Astrocyte (in vitro differentiated cells and primary cell): ENCODE measurements around the gene HNRNPK. TPM values are rescaled to one million over a fixed set of nuclear protein-coding genes. Genes with fewer than 3 reads are reported as not detected.

Experiments
- DNase-seq: peaks from one replicate; pipeline ENCODE4 v3.0.0-alpha.2; 2010; ENCODE audit warnings: low read depth
- FAIRE-seq: peaks from 2 replicates; lab custom pipeline; 2011; peaks lifted over from hg19 to GRCh38; lab: Jason Lieb, UNC
- H2AFZ ChIP-seq: 2 replicates; pipeline ENCODE4 v1.6.0; 2012; ENCODE audit warnings: low read depth, low read length, inconsistent platforms
- H3K27ac ChIP-seq: 2 replicates; pipeline ENCODE4 v1.5.1; 2011; ENCODE audit warnings: low read depth, low read length, inconsistent platforms
- H3K27me3 ChIP-seq: 2 replicates; pipeline ENCODE4 v1.6.0; 2011; ENCODE audit warnings: low read length, inconsistent platforms; ENCODE audit not compliant: insufficient read depth
- H3K36me3 ChIP-seq: 2 replicates; pipeline ENCODE4 v1.5.1; 2011; ENCODE audit warnings: low read length, inconsistent platforms; ENCODE audit not compliant: insufficient read depth
- H3K4me1 ChIP-seq: 2 replicates; pipeline ENCODE4 v1.5.1; 2011; ENCODE audit warnings: low read length, inconsistent platforms; ENCODE audit not compliant: insufficient read depth
- H3K4me2 ChIP-seq: 2 replicates; pipeline ENCODE4 v1.6.0; 2012; ENCODE audit warnings: low read length, inconsistent platforms
- H3K4me3 ChIP-seq: 2 replicates; pipeline ENCODE4 v1.5.1; 2011; ENCODE audit warnings: low read depth, mild to moderate bottlenecking, low read length, inconsistent platforms; ENCODE audit not compliant: insufficient read depth
- H3K79me2 ChIP-seq: 2 replicates; pipeline ENCODE4 v1.6.0; 2012; ENCODE audit warnings: mild to moderate bottlenecking, low read length, inconsistent platforms; ENCODE audit not compliant: insufficient read depth
- H3K9ac ChIP-seq: 2 replicates; pipeline ENCODE4 v1.6.0; 2012; ENCODE audit warnings: mild to moderate bottlenecking, low read length, inconsistent platforms
- H3K9me3 ChIP-seq: 2 replicates; pipeline ENCODE4 v1.5.1; 2012; ENCODE audit warnings: low read depth, mild to moderate bottlenecking, low read length, inconsistent platforms; ENCODE audit not compliant: insufficient read depth
- H4K20me1 ChIP-seq: 2 replicates; pipeline ENCODE4 v1.6.0; 2012; ENCODE audit warnings: low read length, inconsistent platforms; ENCODE audit not compliant: insufficient read depth
- H3K27ac Mint-ChIP-seq: one replicate; pipeline ENCODE4 v1.8.0; 2021; ENCODE audit warnings: mild to moderate bottlenecking, mixed read lengths; ENCODE audit not compliant: unreplicated experiment
- H3K27me3 Mint-ChIP-seq: one replicate; pipeline ENCODE4 v1.8.0; 2021; ENCODE audit warnings: low read depth, mixed read lengths; ENCODE audit not compliant: unreplicated experiment
- H3K36me3 Mint-ChIP-seq: one replicate; pipeline ENCODE4 v1.8.0; 2021; ENCODE audit warnings: low read depth, mixed read lengths; ENCODE audit not compliant: unreplicated experiment
- H3K4me1 Mint-ChIP-seq: one replicate; pipeline ENCODE4 v1.8.0; 2021; ENCODE audit warnings: low read depth, mixed read lengths; ENCODE audit not compliant: unreplicated experiment
- H3K4me3 Mint-ChIP-seq: one replicate; pipeline ENCODE4 v1.8.0; 2021; ENCODE audit warnings: mild to moderate bottlenecking, moderate library complexity, mixed read lengths; ENCODE audit not compliant: unreplicated experiment
- H3K9me3 Mint-ChIP-seq: one replicate; pipeline ENCODE4 v1.8.0; 2021; ENCODE audit warnings: mild to moderate bottlenecking, mixed read lengths; ENCODE audit not compliant: unreplicated experiment
- CTCF ChIP-seq: IDR thresholded peaks from 2 replicates; pipeline ENCODE4 v1.5.1; 2011; ENCODE audit warnings: low read depth, mild to moderate bottlenecking, inconsistent platforms, low read length, moderate library complexity; ENCODE audit not compliant: insufficient read depth
- EZH2 ChIP-seq: IDR thresholded peaks from 2 replicates; pipeline ENCODE4 v1.6.1; 2012; ENCODE audit warnings: mild to moderate bottlenecking, low read length, inconsistent platforms; ENCODE audit not compliant: insufficient read depth
- total RNA-seq: library from RNA; stranded (reverse); gene quantifications from 2 replicates; pipeline ENCODE4 v1.2.1, GENCODE V29; 2021

HNRNPK gene
- total RNA-seq, 1 donor from 2014 or later: 511 TPM

GRCh38 chr9:83932011-83932410 lies 48.0 kb downstream of the HNRNPK start:
- Histone ChIP-seq H3K27me3 (no peaks in the 10 kb centered on the region), H3K79me2 (no peaks in the 10 kb centered on the region), H2AFZ (no peak overlapping the region), H3K4me3 (no peak overlapping the region), H3K4me2 (no peak overlapping the region), H4K20me1 (no peaks in the 10 kb centered on the region), H3K9me3 (no peaks in the 10 kb centered on the region), H3K9ac (no peak overlapping the region), H3K4me1 (peaks cover 16% of the 10 kb centered on the region), H3K27ac (no peak overlapping the region), H3K36me3 (no peaks in the 10 kb centered on the region)
- Mint-ChIP-seq H3K4me3 (no peak overlapping the region), H3K27me3 (no peaks in the 10 kb centered on the region), H3K36me3 (no peaks in the 10 kb centered on the region), H3K27ac (no peak overlapping the region), H3K9me3 (no peaks in the 10 kb centered on the region), H3K4me1 (peaks cover 20% of the 10 kb centered on the region)
- DNase-seq (no peak), FAIRE-seq (no peak)
- TF ChIP-seq CTCF (no peak), EZH2 (no peak)

GRCh38 chr9:83930881-83931280 lies 49.1 kb downstream of the HNRNPK start:
- Histone ChIP-seq H3K4me3 (no peak overlapping the region), H3K4me1 (peaks cover 15% of the 10 kb centered on the region), H3K27me3 (no peaks in the 10 kb centered on the region), H3K36me3 (no peaks in the 10 kb centered on the region), H3K9me3 (no peaks in the 10 kb centered on the region), H3K4me2 (no peak overlapping the region), H4K20me1 (no peaks in the 10 kb centered on the region), H3K9ac (no peak overlapping the region), H3K27ac (no peak overlapping the region), H3K79me2 (no peaks in the 10 kb centered on the region), H2AFZ (no peak overlapping the region)
- no peak for FAIRE-seq
- no peak for DNase-seq
- no peaks in the 10 kb centered on the region for H3K36me3 Mint-ChIP-seq
- no peaks in the 10 kb centered on the region for H3K9me3 Mint-ChIP-seq
- peaks cover 20% of the 10 kb centered on the region for H3K4me1 Mint-ChIP-seq
- TF ChIP-seq CTCF: no peak
- no peak for TF ChIP-seq EZH2
- H3K27ac Mint-ChIP-seq: no peak overlapping the region
- H3K4me3 Mint-ChIP-seq: no peak overlapping the region
- no peaks in the 10 kb centered on the region for H3K27me3 Mint-ChIP-seq

- TF ChIP-seq EZH2 (no peak), CTCF (no peak)
- Histone ChIP-seq H3K27me3 (no peaks in the 10 kb centered on the region), H2AFZ (no peak overlapping the region), H3K79me2 (no peaks in the 10 kb centered on the region), H3K4me2 (no peak overlapping the region), H3K27ac (no peak overlapping the region), H3K4me3 (no peak overlapping the region), H3K36me3 (no peaks in the 10 kb centered on the region), H3K9ac (no peak overlapping the region), H3K9me3 (no peaks in the 10 kb centered on the region), H4K20me1 (no peaks in the 10 kb centered on the region), H3K4me1 (no peaks in the 10 kb centered on the region)
- Mint-ChIP-seq H3K36me3 (no peaks in the 10 kb centered on the region), H3K27me3 (no peaks in the 10 kb centered on the region), H3K4me1 (no peaks in the 10 kb centered on the region), H3K9me3 (no peaks in the 10 kb centered on the region), H3K4me3 (no peak overlapping the region), H3K27ac (no peak overlapping the region)
- no peak for DNase-seq
- no peak for FAIRE-seq
These were observed 52.4 kb downstream of the HNRNPK start for GRCh38 chr9:83927591-83927990.
